IPS-20b (cell line): ENCODE measurements around the gene ALDH5A1.
"Not testable (repeated sequence)": the region's sequence is repeated elsewhere in the genome, so short reads cannot be mapped to it uniquely, and the experiment has no call there.

Experiments used
- H3K27ac ChIP-seq: one replicate; pipeline ENCODE4 v1.5.1; 2013; ENCODE audit warnings: low read length
- H3K27me3 ChIP-seq: 2 replicates; pipeline ENCODE4 v1.6.1; 2013; ENCODE audit warnings: mild to moderate bottlenecking, low read length, inconsistent platforms; ENCODE audit not compliant: insufficient read depth
- H3K36me3 ChIP-seq: 2 replicates; pipeline ENCODE4 v1.6.1; 2013; ENCODE audit warnings: low read depth, mild to moderate bottlenecking, inconsistent platforms, low read length, moderate library complexity; ENCODE audit not compliant: insufficient read depth
- H3K4me1 ChIP-seq: 2 replicates; pipeline ENCODE4 v1.6.1; 2013; ENCODE audit warnings: mild to moderate bottlenecking, control low read depth, inconsistent platforms, low read length, moderate library complexity; ENCODE audit not compliant: insufficient read depth
- H3K4me3 ChIP-seq: 2 replicates; pipeline ENCODE4 v1.5.1; 2013; ENCODE audit warnings: mild to moderate bottlenecking, low read length, inconsistent platforms
- H3K9ac ChIP-seq: 2 replicates; pipeline ENCODE4 v1.6.1; 2013; ENCODE audit warnings: low read depth, mild to moderate bottlenecking, inconsistent platforms, low read length, moderate library complexity
- H3K9me3 ChIP-seq: 2 replicates; pipeline ENCODE4 v1.6.1; 2013; ENCODE audit warnings: mild to moderate bottlenecking, low read depth, low read length, inconsistent platforms; ENCODE audit not compliant: insufficient read depth

ALDH5A1 gene

DNA sequence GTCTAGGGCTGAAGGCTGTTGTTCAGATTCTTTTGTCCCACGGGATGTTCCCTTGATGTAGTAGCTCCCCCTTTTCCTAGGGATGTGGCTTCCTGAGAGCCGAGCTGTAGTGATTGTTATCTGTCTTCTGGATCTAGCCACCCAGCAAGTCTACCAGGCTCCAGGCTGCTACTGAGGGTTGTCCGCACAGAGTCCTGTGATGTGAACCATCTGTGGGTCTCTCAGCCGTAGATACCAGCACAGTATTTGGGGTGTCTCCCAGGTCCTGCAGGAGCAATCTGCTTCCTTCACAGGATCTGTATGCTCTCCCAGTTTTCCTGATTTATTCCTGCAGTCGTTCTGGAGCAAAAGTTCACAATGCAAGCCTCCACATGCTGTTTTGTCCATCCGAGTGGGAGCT lies 17.2 kb downstream of the ALDH5A1 start:
- H3K27me3 ChIP-seq, H3K9ac ChIP-seq, H3K36me3 ChIP-seq, H3K4me1 ChIP-seq, H3K9me3 ChIP-seq, H3K4me3 ChIP-seq, H3K27ac ChIP-seq: not testable (repeated sequence)

DNA sequence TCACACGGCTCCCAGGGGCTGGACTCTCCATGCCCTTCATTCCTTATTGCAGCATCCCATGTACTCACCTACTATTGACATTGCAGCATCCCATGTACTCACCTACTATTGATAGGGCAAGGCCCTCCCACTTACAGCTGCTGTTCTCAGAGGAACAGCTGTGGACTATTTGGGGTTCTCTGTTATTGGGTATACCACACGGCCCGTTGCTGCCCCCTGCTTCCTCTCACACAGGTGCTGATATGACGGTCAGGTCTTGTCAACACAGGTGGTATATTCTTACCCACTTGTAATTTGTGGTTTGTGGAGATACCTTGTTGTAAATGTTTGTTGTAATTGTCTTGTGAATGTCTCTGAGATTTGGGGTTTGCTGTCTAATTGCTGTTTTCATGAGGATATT lies 18.8 kb downstream of the ALDH5A1 start:
- Histone ChIP-seq H3K27me3 (no peaks in the 10 kb centered on the region), H3K9ac (no peak overlapping the region), H3K27ac (no peak overlapping the region), H3K36me3 (no peaks in the 10 kb centered on the region), H3K9me3 (no peaks in the 10 kb centered on the region), H3K4me3 (no peak overlapping the region), H3K4me1 (peaks cover 5% of the 10 kb centered on the region; the same call in 1 of the 2 replicates)

DNA sequence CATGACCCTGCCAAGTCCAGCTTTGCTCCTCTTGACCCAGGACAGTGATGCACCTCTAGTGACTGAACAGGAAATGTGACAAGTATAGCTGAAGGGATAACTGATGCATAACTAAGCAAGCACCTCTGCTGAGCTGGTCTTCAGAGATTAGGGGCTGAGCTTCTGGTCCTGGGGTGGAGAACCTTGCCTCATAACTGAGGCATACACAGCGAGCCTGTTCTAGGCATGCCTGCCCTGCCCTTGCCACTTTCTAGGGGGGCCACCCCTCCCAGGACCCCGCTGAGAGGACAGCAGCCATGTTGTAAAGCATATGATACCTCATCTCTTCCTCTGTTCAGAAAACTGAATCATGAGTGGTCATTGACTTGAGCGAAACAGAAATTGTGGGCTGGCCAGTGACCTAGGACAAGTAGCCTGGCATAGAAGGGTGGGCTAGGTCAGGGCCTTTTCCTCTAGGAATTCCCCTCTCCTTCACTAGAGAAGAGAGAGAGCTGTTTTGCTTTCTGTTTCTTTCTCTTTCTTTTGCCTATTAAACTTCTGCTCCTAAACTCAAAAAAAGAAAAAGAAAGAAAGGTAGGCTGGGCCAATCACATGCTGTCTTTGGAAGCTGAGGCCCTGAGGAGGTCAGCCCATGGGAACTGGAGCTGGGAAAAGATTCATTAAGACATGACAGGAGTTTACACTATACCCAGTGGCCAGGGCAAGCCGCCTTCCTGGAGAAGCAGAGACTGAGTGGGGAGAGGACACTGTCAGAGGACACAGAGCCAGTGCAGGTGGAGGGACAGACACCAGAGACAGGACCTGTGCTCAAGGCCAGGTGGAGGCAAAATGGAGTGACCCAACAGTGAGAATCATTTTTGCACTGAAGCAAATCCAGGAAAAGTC lies 23.1 kb downstream of the ALDH5A1 start:
- Histone ChIP-seq H3K4me3 (no peak overlapping the region), H3K27me3 (no peaks in the 10 kb centered on the region), H3K36me3 (no peaks in the 10 kb centered on the region), H3K4me1 (no peaks in the 10 kb centered on the region), H3K9me3 (no peaks in the 10 kb centered on the region), H3K27ac (no peak overlapping the region), H3K9ac (no peak overlapping the region)

DNA sequence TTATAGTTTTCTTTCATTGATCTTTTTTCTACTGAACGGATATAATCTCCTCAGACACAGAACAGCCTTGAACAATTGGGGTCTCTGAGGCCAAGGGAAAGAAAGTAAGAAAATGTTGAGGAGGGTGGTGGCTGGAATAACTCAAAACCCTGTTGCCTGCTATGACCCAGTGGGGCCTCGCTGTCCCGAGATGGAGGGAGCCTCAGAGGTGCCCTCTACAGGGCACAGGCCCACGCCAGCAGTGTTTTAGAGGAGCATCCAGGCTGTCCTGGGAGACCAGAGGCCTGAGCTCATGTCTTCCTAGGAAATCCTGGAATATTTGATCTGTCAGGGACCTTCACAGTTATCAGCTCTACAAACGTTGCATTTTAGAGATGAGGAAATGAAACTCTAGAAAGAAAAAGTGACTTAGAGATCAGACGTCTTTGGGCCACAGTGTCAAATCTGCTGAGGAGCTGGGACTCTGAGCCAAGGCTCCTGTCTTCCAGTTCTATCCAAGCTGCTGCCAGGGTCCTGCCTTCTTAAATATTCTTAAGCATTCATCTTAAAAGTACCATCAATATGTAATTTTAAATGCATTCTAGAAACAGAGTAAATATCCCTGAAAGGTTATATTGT lies 26.3 kb downstream of the ALDH5A1 start:
- H3K27ac ChIP-seq = no peak overlapping the region
- no peaks in the 10 kb centered on the region for H3K36me3 ChIP-seq
- no peak overlapping the region for H3K4me3 ChIP-seq
- no peaks in the 10 kb centered on the region for H3K4me1 ChIP-seq
- no peak overlapping the region for H3K9ac ChIP-seq
- H3K9me3 ChIP-seq = no peaks in the 10 kb centered on the region
- no peaks in the 10 kb centered on the region for H3K27me3 ChIP-seq

DNA sequence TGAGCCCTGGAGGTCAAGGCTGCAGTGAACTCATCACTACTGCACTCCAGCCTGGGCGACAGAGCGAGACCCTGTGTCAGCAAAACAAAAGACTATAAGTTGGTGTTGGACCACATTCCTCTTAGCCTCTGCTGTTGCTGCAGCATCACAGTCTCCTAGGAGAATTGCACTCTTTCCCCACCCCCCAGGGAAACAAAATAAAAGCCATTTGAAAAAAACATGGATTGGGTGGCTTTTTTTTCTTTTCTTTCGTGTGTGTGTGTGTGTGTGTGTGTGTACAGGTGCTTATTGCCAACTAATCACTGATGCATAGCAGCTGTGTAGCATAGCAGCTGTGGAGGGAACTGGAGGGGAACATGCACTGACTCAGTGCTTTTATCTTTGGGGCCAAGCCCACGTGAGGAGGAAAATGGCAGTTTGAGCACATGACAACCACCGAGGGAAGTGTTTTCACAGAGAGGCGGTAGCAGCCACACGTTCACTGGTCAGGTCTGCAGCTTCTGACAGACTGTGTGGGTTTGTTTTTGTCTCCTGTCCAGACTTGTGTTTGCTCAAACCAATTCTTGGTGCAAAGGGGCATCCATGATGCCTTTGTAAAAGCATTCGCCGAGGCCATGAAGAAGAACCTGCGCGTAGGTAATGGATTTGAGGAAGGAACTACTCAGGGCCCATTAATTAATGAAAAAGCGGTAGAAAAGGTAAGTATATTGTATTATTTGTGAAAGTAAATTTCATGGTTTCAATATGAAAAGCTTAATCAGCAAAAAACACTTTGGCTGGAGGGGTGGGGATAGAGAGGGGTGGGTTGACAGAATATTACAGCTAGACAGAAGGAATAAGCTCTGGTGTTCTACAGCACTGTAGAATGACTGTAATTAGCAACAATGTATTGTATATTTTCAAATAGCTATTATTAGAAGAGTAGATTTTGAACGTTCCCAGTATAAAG lies 27.7 kb downstream of the ALDH5A1 start:
- Histone ChIP-seq H3K27ac (no peak overlapping the region), H3K36me3 (no peaks in the 10 kb centered on the region), H3K27me3 (no peaks in the 10 kb centered on the region), H3K9me3 (no peaks in the 10 kb centered on the region), H3K9ac (no peak overlapping the region), H3K4me1 (no peaks in the 10 kb centered on the region), H3K4me3 (no peak overlapping the region)

DNA sequence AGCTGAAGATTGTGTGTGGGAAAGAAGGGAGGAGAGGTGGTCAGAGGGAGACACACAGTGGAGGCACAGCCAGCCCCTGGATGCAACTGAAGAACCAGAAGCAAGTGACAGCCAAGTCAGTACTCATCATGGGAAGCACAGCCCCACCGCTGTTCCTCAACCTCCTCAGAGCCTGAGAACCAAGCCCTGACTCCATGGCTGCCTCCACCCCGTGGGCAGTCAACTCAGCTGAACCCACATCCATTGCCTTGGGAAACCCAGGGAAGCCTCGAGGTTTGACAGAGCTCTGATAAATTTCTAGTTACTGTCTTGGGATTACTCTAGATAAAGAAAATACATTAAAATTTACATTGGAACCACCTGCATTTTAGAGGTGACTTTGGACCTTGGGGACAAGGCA lies 29.6 kb downstream of the ALDH5A1 start:
- Histone ChIP-seq H3K36me3 (no peaks in the 10 kb centered on the region), H3K27ac (no peak overlapping the region), H3K27me3 (no peaks in the 10 kb centered on the region), H3K4me3 (no peak overlapping the region), H3K4me1 (no peaks in the 10 kb centered on the region), H3K9me3 (no peaks in the 10 kb centered on the region), H3K9ac (no peak overlapping the region)

DNA sequence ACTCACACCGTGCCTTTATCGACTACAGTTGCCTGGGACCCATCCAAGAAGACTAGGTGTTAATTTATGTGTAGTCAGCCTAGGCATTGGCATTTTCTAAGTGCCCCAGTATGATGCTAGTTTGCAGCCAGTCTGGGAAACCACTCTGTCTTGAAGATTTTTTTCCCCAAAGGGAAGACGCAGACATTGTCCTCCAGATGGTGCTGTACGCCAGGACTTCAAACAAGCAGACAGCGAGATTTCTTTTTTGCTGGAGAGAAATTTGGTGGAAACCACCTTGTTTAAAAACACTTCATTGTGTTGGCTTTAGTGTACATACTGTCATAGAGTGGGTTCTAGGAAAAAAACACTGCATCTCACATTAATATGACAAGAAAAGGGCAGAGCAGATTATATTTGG lies 30.0 kb downstream of the ALDH5A1 start:
- H3K4me3 ChIP-seq = no peak overlapping the region
- H3K9ac ChIP-seq = no peak overlapping the region
- H3K4me1 ChIP-seq = no peaks in the 10 kb centered on the region
- no peaks in the 10 kb centered on the region for H3K9me3 ChIP-seq
- H3K27me3 ChIP-seq = no peaks in the 10 kb centered on the region
- H3K36me3 ChIP-seq = no peaks in the 10 kb centered on the region
- H3K27ac ChIP-seq = no peak overlapping the region

DNA sequence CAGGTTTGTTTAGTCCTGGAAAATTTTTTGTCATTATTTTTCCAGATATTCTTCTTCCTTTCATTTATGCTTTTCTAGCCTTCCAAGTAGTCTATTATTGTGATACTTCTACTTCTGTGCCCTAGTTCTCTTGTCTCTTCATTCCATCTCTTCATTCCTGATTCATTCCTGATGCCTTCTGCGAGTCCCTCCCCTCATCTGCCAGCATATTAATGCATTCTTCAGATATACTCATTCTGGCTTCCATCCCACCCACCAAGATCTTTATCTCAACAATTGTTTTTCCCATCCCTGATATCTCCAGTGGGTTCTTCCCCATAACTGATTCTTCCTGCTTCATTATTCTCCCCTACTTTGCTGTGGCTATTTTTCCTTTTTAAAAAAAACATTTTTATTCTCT lies 35.2 kb downstream of the ALDH5A1 start:
- H3K27me3 ChIP-seq = no peaks in the 10 kb centered on the region
- no peaks in the 10 kb centered on the region for H3K4me1 ChIP-seq
- H3K9me3 ChIP-seq = no peaks in the 10 kb centered on the region
- H3K27ac ChIP-seq = no peak overlapping the region
- H3K4me3 ChIP-seq = no peak overlapping the region
- H3K36me3 ChIP-seq = no peaks in the 10 kb centered on the region
- H3K9ac ChIP-seq = no peak overlapping the region

DNA sequence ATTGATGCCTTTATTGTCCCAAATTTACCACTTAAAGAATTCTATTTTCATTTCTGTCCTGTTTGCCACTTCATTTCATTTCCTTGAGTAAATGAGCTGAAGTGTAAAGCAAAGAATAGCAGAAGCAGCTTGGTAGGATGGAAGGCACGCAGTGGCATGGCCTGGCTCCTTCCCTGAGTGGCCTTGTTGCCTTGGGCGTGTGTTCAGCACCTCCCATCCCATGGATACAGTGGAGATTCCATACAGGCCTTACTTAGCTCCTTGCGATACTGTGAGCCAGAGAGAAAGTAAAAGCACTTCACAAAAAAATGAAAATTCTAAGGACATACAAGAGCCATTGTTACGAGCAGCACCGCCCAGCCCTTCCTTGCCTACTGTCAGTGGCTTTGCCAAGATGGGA lies 39.6 kb downstream of the ALDH5A1 start:
- Histone ChIP-seq H3K4me3 (no peak overlapping the region), H3K36me3 (no peaks in the 10 kb centered on the region), H3K27me3 (no peaks in the 10 kb centered on the region), H3K27ac (no peak overlapping the region), H3K9me3 (no peaks in the 10 kb centered on the region), H3K4me1 (no peaks in the 10 kb centered on the region), H3K9ac (no peak overlapping the region)

DNA sequence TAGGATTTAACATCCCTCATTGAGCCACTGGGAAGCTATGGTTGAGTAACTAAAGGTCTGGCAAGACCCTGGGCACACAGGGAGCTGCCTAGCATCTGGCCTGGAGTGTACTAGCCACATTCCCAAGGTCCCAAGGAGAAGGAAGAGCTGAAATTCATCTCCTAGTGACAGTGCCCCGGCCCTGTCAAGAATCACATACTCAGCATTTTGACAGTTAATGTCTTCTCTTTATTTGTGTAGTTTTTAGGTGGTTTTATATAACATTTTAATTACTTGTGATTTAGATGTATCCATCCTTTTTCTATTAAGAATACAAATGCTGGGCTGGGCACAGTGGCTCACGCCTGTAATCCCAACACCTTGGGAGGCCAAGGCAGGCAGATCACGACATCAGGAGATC lies 40.4 kb downstream of the ALDH5A1 start:
- Histone ChIP-seq H3K9me3 (no peaks in the 10 kb centered on the region), H3K4me1 (no peaks in the 10 kb centered on the region), H3K27me3 (no peaks in the 10 kb centered on the region), H3K4me3 (no peak overlapping the region), H3K36me3 (no peaks in the 10 kb centered on the region), H3K9ac (no peak overlapping the region), H3K27ac (no peak overlapping the region)

DNA sequence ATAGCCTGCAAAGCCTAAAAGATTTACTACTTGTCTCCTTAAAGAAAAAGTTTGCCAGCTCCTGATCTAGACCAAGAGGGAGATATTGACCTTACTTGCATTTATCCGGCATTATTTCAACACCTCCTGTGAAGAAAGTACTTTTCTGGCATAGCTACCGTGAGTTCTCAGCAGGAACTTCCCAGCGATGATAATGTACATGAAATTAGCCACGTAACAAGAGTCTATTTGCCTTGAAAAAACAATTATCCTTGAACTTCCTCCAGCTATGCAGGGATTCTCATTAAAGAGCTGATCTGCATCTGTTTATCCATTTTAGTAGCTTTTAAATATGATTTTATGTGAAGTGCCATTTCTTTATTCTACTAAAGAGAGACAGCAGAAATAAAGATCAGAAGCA lies 41.7 kb downstream of the ALDH5A1 start:
- no peak overlapping the region for H3K4me3 ChIP-seq
- no peak overlapping the region for H3K27ac ChIP-seq
- no peak overlapping the region for H3K9ac ChIP-seq
- no peaks in the 10 kb centered on the region for H3K36me3 ChIP-seq
- H3K9me3 ChIP-seq = no peaks in the 10 kb centered on the region
- H3K4me1 ChIP-seq = no peaks in the 10 kb centered on the region
- no peaks in the 10 kb centered on the region for H3K27me3 ChIP-seq
